ENCODE data around the gene OR2T35.
"Not testable (repeated sequence)": the region's sequence is repeated elsewhere in the genome, so short reads cannot be mapped to it uniquely, and the experiment has no call there.

Gene OR2T35

GRCh38 chr1:248645178-248645577 is at the start of gene OR2T35:
TSS of gene OR2T35 (minus strand) at chr1:248645278. CDS start at chr1:248639258, 6,020 bp downstream.
- DNase-seq: not testable (repeated sequence)

GRCh38 chr1:248691567-248692155 is 46.6 kb upstream of the OR2T35 start:
- DNase-seq: no peak

GRCh38 chr1:248688527-248689298 is 43.6 kb upstream of the OR2T35 start:
- DNase-seq: no peak

- DNase-seq: peak; percentile 5
Observed at GRCh38 chr1:248686815-248687214, 41.7 kb upstream of the OR2T35 start.

- DNase-seq: no peak
Observed at GRCh38 chr1:248681651-248682050, 36.6 kb upstream of the OR2T35 start.

GRCh38 chr1:248670003-248670402 is 24.9 kb upstream of the OR2T35 start:
- no peak for DNase-seq

GRCh38 chr1:248663453-248664328 is 18.6 kb upstream of the OR2T35 start:
- not testable (repeated sequence) for DNase-seq

- not testable (repeated sequence) for DNase-seq
Observed at GRCh38 chr1:248656797-248657196, 11.7 kb upstream of the OR2T35 start.

- DNase-seq: not testable (repeated sequence)
Observed at GRCh38 chr1:248655354-248655753, 10.3 kb upstream of the OR2T35 start, which contains the start of gene OR2T27. TSS of gene OR2T27 (minus strand) at chr1:248655528. CDS start at chr1:248650884, 4,644 bp downstream.

- not testable (repeated sequence) for DNase-seq
Observed at GRCh38 chr1:248648770-248649536, 3.9 kb upstream of the OR2T35 start.

- DNase-seq: not testable (repeated sequence)
Observed at GRCh38 chr1:248642971-248643651, 2.0 kb downstream of the OR2T35 start.

GRCh38 chr1:248641583-248641982 is 3.5 kb downstream of the OR2T35 start:
- DNase-seq: not testable (repeated sequence)

GRCh38 chr1:248640906-248641305 is 4.2 kb downstream of the OR2T35 start:
- DNase-seq: not testable (repeated sequence)

- not testable (repeated sequence) for DNase-seq
Observed at GRCh38 chr1:248639652-248640051, 5.4 kb downstream of the OR2T35 start.

GRCh38 chr1:248636612-248637011 is 8.5 kb downstream of the OR2T35 start:
- DNase-seq: not testable (repeated sequence)

- not testable (repeated sequence) for DNase-seq
Observed at GRCh38 chr1:248634991-248635390, 10.1 kb downstream of the OR2T35 start, which contains the start of gene OR2T11. TSS of gene OR2T11 (minus strand) at chr1:248635091. CDS start at chr1:248627128, 7,963 bp downstream.

- DNase-seq: no peak
Observed at GRCh38 chr1:248631354-248632008, 13.6 kb downstream of the OR2T35 start.

- DNase-seq: no peak
Observed at GRCh38 chr1:248630551-248630950, 14.5 kb downstream of the OR2T35 start.

- DNase-seq: no peak
Observed at GRCh38 chr1:248627971-248628844, 16.9 kb downstream of the OR2T35 start.

- DNase-seq: no peak
Observed at GRCh38 chr1:248625971-248626370, 19.1 kb downstream of the OR2T35 start.

Measured in activated CD4-positive, alpha-beta T cell treated with anti-CD3 and anti-CD28 coated beads, Interleukin-2, amount 50 U/mL, for 16 hours (primary cell).